Activated CD4-positive, CD25-positive, alpha-beta regulatory T cell treated with anti-CD3 and anti-CD28 coated beads, Interleukin-2, amount 50 U/mL, for 72 hours (primary cell): ENCODE results near the gene TM9SF2.
"Not testable (repeated sequence)": the region's sequence is repeated elsewhere in the genome, so short reads cannot be mapped to it uniquely, and the experiment has no call there.

Experiments
- DNase-seq: peaks from one replicate; pipeline ENCODE4 v3.0.0; 2021

Gene TM9SF2

DNA sequence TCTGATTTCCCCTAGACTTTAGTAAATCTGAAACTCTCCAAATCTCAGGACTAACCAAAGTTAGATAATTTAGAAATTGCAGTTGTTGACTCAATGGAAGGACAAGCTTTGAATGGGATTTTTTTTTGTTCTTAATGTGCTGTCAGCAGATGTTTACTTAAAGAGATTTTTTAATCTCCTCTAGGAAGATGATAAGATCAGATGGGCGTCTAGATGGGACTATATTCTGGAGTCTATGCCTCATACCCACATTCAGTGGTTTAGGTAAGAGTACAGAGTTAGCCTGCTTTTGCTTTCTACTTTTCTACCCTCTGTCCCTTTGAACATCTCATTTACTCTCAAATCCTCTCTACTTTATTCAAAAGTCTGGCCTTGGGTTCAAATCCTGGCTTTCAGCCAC lies 39.3 kb downstream of the TM9SF2 start:
- DNase-seq = no peak

DNA sequence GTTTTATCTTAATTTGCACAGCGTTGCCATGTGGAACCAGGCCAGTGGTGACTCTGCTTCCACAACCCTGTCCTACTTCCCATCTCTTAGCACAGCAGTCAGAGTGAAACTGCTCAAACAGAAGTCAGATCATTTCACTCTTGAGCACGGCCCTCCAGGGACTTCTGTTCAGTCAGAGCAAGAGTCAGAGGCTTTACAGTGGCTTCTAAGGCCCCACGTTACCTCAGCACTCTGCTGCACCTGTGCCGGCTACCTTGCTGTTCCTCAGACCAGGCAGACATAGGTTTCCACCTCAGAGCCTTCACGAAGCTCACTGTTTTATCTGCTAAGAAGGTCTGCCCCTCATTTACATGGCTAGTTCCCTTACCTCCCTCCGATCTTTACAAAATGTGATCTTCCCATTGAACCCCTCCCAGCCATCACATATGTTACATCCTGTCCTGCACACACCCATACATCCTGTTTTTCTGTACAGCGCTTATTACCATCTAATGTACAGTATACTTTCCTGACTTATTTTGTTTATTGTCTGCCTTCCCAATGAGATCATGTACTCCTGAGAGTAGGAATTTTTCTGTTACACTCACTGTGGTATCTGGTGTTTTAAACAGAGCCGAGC lies 41.6 kb downstream of the TM9SF2 start:
- peak; percentile 44 for DNase-seq

DNA sequence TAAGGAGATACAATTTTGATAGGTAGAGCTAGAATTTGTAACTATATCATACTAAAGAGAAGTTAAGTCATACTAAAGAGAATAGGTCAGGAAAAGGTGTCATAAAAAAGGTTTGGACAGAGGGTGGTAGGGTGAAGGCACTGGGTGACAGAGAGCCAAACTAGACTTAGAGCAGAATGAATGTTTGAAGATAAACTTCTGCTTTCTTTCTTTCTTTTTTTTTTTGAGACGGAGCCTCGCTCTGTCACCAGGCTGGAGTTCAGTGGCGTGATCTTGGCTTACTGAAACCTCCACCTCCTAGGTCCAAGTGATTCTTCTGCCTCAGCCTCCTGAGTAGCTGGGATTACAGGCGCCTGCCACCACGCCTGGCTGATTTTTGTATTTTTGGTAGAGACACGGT lies 44.1 kb downstream of the TM9SF2 start:
- DNase-seq = no peak

DNA sequence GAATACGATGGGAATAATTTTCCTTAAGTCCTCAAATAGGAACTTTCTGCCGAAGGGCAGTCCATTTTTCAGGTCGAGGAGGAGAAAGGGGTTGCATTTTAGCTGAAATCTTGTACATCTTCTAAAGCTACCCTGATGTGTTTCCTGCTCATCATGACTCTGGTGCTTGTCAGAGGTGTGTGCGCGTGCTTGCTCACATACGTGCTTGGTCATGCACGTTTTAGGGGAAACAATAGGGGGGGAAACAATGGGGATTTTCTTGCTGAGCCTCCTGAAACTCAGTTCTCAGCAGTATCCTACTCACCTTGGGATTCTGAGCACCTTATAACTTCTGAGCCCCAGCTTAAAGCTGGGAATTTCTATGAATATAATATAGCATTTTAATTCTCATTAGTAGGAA lies 44.7 kb downstream of the TM9SF2 start:
- DNase-seq = no peak

DNA sequence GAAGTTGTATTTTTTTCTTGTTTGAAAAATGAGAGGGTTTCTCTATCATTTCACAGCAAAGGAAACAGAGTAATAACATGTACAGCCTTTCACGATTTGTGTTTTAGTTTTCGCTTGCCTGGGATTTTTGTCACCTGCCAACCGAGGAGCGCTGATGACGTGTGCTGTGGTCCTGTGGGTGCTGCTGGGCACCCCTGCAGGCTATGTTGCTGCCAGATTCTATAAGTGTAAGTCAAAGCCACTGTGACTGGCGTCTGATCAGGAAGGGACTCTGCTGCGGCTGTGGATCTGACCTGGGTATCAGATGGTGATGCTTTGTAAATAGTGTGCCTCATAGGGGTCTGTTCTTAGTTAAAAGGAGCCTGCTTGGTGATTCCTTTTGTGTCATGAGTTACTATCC lies 45.6 kb downstream of the TM9SF2 start:
- DNase-seq = no peak

DNA sequence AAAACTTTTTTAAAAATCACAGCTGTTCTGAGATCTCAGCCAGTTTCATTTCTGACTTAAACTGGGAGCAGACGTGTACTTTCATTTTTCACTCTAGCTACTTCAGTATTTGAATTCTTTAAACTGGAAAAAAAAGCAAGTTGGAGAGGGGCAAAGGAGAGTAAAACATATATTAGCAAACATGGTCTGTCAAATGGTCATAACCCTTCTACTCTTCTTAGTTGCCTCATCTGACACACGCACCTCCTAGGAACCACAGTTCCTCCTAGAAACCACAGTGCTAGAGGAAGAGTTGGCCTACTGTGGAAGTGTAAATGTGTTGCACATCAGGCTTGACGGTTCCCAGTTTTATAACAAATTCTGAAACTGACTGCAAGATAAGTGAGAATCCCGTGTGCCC lies 47.2 kb downstream of the TM9SF2 start:
- DNase-seq = no peak

DNA sequence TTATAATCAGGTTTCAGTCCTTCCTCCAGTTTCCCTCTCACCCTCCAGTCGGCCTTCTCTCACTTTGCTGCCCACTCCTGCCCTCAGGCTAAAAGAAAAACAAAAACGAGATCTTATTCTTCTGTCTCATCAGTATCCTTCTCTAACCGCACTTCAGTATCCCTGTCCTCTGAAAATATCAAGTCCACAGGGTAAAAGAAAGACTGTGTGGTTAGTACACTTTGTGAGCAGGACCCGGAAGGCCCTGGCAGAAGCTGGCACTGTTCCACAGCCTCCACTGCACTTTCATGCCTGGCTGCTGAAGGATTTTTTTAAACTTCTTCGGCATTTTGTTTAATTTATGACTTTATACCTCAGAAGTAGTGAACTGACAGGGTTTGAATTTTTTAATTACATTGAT lies 51.8 kb downstream of the TM9SF2 start:
- no peak for DNase-seq

DNA sequence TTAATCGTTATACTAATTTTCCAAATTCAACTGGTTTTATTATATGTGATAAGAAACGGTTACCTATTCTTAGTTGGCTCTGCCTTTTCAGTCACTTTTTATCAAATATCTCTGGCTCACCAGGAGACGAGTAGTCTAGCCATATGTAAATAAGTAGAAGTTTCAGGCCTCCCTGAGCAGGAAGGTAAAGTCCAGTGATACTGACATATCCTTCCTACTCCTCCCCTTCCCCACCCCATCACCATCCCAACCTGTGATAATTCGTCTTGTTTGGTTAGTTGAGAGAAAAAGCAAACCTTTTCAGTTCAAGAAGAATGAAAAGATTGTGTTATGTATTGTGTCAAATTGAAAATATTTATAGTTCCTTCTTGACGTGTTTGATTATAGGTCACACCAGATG lies 53.9 kb downstream of the TM9SF2 start:
- DNase-seq = no peak

DNA sequence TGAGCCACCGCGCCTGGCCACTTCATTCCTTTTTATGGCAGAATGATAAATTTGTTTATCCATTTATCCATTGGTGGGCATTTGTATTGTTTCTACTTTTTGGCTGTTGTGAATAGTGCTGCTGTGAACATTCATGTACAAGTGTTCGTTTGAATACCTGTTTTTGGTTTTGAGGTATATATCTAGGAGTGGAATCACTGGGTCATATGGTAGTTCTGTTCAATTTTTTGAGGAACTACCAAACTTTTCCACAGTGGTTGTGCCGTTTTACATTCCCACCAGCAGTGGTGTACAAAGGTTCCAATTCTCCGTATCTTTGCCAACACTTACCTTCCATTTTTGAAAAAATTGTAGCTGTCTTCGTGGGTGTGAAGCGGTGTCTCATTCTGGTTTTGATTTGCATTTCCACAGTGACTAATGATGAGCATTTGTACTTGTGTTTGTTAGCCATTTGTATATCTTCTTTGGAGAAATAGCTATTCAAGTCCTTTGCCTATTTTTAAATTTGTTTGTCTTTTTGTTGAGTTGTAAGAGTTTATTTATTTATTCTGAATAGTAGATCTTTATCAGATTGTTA lies 55.7 kb downstream of the TM9SF2 start:
- no peak for DNase-seq

DNA sequence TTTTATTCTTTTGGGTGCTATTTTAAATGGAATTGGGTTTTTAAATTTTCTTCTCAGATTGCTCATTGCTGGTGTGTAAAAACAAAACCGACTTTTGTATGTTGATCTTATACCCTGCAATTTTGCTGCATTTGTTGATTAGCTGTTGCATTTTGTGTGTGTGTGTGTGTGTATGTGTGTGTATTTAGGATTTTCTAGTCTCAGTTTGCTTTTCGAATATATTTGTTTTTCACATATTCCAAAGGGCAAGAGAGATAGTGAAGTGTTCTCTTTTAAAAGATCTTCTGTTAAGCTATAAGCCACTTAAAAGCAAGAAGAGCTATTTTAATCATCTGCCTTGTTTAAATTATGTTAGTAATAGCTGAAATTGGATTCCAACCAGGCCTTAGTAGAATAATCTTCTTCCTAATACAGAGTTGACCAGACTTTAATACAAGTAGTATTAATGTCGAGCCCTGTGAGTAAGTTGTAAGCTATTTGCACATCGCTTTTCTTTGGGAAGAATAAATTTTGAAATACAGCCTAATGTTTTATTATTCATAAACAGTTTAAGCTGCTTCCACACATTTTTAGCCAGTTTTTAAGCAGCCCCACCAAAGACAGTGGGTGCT lies 57.4 kb downstream of the TM9SF2 start:
- no peak for DNase-seq

DNA sequence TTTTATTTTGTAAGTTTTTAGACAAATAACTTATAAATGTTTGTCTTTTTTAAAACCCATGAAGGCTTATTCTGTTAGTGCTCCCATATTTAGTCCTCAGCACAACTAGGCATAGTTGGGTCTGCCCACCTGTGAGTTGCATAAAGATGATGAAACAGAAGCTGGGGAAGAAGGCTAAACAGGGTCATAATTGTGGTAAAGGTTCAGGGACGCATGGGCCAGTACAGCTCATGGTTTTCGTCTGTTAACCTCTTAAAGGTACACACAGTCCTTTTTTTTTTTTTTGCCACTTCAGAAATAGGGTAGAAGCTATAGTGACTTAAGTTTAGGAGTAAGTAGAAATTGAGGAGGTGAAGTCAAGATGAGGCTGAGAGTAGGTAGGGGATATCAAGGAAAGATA lies 58.3 kb downstream of the TM9SF2 start:
- no peak for DNase-seq

DNA sequence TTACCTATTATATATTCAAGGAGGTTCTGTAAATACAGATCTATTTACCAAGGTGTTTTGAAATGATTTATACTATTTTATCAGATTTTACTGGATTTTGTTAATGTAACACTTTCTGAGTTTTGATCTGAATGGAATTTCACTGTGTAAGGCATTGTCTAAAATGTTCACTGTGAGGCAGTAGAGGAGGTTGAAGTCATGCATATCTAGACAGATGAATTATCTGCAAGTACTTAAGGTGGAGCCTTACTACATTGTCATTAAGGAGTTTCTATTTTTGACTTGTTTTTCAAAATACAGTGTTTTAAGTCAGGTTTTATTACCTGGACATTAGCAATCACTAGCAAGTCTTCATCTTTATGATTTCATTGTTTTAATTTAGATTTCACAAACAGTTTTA lies 62.1 kb downstream of the TM9SF2 start:
- no peak for DNase-seq

DNA sequence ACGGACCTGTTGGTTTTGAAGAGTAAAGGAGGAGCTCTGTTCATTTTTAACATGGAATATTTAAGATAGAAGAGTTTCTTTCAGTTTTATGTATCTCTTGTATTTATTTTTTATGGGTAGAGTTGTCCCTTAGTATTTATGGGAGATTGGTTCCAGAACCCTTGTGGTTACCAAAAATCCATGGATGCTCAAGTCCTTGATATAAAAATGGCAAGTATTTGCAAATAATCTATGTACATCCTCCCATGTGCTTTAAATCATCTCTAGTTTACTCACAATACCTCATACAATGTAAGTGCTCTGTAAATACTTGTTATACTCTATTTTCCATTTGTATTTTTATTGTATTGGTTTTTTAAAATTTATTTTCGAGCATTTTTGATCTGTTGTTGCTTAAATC lies 63.1 kb downstream of the TM9SF2 start:
- DNase-seq = no peak

DNA sequence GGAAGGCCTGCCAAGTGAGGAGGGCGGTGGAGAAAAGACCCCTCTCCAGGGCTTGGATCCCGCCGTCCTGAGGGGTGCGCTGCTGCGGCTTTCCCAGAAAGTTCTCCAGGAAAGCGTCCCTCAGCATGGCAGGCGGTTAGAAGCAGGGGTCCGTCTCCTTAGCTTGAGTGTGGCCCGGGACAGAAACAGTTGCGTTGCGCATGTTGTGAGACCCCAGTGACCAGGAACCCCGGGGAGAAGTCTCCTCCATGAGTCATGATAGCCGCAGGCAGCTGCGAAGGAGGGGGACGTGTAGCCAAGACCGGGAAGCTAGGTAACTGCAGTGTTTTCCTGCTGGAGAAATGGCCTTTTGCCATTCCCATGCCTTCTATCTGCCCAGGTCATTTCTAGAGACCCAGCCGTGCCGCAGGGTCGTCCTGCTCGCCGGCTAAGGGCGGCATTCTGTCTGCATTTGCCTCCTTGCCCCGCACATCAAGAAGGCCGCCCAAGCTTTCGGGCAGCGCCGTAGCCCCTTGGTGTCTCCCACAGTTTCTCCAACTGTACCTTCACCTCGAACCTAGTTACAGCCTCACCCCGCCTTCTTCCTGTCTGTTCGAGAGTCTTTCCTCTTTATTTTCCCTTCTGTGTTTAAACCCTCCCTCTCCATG lies 64.3 kb downstream of the TM9SF2 start:
- DNase-seq = no peak

DNA sequence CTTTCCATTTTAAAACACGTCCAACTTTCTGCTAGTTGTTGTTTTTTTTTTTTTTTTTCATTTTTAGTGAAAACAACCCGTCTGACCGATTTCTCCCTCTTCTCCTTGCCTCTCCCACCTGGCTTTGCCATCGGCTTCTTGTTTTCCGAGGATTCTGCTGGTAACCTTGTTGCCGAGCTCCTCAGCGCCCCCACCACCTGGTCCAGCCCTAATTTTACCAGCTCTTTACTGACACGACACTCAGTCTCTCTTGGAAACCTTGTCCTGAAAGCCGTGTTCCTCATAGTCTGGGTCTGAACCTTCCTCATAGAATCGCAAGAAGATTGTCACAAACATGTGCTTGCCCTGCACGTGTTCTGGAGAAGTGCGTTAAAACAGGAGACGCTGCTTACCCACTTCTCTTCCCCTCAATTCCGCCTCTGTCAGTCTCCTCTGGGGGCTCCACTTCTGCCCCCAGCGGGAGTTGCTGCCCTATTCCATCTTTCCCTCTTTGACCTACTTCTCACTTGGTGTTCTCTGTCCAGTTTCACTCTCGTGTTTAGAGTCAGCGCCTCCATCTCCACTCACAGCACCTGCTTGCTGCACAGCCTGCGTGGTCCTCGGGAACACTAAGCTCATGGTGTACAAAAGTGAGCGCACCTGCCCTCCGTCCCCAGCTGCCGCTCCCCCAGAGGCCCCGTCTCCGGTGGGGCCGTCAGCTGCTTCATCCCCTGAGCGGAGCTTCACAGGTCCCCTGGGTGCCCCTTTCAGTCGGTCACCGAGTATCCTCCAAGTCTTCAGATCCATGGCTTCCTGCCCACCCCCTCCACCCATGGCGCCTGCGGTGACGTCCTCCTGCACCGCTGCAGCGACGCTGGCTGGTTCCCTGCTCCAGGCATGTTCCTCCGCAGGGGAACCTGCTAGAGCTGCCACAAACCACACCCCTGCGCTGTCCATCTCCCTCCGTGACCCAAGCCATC lies 65.1 kb downstream of the TM9SF2 start:
- DNase-seq = no peak

DNA sequence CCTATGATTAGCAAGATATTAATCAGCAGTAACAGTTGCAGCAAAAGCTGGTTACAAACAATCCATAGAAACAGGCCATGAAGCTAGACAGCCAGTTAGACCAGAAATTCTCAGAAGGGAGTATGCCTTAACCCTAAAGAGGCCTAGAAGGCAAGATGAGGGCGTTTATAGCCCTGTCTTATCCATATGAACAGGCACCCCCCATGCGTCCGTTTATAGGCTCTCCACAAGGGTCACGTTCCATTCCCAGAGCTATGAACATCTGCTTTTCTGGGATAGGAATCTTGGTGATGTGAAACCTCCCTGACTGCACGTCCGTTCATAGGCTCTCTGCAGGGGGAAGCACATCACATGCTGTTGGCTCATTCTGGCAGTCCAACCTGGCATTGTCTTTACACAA lies 67.6 kb downstream of the TM9SF2 start:
- DNase-seq = not testable (repeated sequence)

DNA sequence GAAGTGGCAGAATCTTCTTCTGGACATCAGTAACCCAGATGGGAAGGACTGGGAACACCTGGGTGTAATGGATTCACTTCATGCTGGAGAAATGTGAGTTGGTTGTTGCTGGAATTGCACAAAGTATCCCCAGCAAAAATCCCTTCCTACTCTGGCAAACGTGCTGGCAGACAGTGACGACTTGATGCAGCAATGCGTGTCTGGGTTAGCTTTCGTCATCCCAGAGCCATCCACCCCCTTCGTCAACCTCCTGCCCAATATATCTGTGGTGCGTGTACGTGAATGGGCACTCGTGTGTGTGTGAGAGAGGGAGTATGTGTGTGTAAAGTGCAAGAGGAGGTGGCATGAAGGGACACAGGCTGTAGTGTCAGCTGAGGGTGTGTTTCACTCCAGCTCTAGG lies 70.9 kb downstream of the TM9SF2 start:
- no peak for DNase-seq

DNA sequence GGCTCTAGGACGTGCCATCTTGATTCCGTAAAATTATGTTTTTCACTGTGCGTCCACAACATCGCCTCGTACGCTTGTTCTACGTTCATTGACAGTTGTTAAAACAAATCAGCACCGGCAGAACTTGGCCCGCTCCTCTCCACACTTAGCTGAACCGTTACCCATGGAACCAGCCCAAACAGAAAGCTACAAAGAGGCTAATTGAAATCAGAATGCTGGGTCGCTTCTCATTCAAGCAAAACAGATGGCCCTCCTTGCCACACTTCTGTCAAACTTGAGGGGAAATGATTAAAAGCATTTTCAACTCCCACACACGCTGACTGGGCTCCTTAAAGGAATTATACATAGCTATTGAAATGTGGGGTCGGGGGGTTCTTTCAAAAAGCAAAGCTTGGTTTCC lies 71.6 kb downstream of the TM9SF2 start:
- no peak for DNase-seq

DNA sequence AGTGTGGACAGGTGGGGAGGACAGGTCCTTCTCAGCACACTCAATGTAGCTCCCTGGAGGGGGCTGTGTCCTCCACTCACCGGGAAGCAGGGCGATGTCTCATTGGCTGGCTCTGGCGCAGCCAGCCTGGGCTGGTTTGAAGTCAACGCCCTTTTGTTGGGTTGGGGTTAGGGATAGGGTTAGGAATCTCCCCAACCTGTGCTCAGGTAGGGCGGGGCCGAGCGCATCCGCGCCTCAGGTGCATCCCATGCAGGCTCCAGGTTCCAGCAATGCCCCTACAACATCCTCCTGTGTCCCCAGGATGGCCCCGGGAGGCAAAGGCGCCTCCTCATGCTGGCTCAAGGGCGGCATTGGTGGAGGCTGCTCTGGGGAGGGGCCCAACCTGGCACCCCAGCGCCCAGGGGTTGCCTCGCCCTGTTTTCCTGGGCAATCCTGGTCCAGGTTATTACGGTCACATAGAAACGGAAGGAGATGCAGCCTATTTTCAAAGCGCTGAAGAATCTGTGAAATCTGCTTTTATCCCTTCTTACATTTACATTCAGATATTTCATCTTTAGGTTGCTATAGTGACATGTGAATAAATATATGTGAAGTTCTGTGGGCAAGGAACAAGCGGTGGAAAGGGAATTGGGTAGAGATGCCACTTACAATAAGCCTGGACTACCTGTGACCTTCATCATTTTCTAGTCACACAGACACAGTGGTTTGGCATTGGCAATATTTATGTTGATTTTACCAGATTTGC lies 74.3 kb downstream of the TM9SF2 start:
- no peak for DNase-seq

DNA sequence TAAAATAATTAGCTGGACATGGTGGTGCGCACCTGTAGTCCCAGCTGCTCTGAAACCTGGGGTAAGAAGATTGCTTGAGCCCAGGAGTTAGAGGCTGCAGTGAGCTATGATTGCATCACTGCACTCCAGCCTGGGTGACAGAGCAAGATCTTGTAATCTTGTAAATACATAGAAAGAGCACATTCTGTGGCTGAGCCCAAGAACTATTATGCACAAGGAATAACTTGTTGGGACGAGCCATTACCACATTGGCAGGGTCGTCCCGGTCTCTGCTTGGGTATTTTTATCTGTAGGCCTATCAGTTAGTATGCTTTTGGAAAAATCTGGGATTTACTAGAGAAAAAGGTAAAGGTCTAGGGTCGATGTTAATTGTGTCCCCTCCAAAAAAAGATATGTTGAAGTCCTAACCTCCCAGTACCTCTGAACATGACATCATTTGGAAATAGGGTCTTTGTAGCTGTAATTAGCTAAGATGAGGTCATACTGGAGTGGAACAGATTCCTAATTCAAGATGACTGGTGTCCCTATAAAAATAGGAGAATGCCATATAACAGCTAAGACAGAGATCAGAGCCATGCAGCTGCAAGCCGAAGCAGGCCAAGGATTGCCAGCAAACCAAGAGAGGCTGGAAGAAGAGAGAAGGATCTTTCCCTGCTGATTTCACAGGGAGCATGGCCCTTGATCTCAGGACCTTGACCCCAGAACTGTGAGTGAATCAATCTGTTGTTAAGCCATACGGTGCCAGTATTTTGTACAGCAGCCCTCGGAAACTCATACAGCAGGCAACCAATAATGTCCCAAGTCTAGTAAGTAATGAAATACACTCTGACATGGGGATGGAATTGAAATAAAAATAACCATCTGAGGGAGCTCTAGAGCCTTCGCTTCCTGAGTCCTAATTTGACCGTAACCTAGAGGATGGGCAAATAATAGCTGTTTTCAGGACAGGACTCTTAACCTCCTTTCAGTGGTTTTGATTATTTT lies 77.0 kb downstream of the TM9SF2 start:
- DNase-seq = no peak
